Parathyroid adenoma (tissue), 2 donors: ENCODE results near the gene PRR30.
A peak's percentile ranks its signal among the peaks of the same experiment; 100 is the strongest.

ENCODE experiments used
- H2AFZ ChIP-seq: fragments of 300-600 bp; sonication (generic); one replicate; pipeline ENCODE4 v1.7.0; 2017; ENCODE audit warnings: antibody characterized with exemption, mild to moderate bottlenecking
- H3K27ac ChIP-seq: fragments of 300-600 bp; sonication (generic); one replicate; pipeline ENCODE4 v1.7.0; 2017
- H3K27me3 ChIP-seq: fragments of 300-600 bp; sonication (generic); one replicate; pipeline ENCODE4 v1.7.0; 2017; ENCODE audit warnings: low read length; ENCODE audit not compliant: control insufficient read depth, insufficient read depth
- H3K36me3 ChIP-seq: fragments of 300-600 bp; sonication (generic); one replicate; pipeline ENCODE4 v1.7.0; 2017; ENCODE audit warnings: low read length; ENCODE audit not compliant: control insufficient read depth, insufficient read depth
- H3K4me1 ChIP-seq: fragments of 300-600 bp; sonication (generic); one replicate; pipeline ENCODE4 v1.7.0; 2017; ENCODE audit warnings: control low read depth
- H3K4me2 ChIP-seq: fragments of 300-600 bp; sonication (generic); one replicate; pipeline ENCODE4 v1.7.0; 2017; ENCODE audit warnings: low read length
- H3K4me3 ChIP-seq: fragments of 300-600 bp; sonication (generic); one replicate; pipeline ENCODE4 v1.7.0; 2017; ENCODE audit warnings: low read depth, low read length
- H3K79me2 ChIP-seq: fragments of 300-600 bp; sonication (generic); one replicate; pipeline ENCODE4 v1.7.0; 2017; ENCODE audit warnings: control low read depth
- H3K9ac ChIP-seq: fragments of 300-600 bp; sonication (generic); one replicate; pipeline ENCODE4 v1.7.0; 2017; ENCODE audit warnings: mild to moderate bottlenecking
- H3K9me3 ChIP-seq: fragments of 300-600 bp; sonication (generic); one replicate; pipeline ENCODE4 v1.7.0; 2017; ENCODE audit warnings: low read length; ENCODE audit not compliant: control insufficient read depth
- TF ChIP-seq, protein P1 (sequence below): fragments of 300-600 bp; sonication (generic); IDR thresholded peaks from one replicate; pipeline ENCODE4 v1.7.0; 2017; ENCODE audit warnings: antibody characterized with exemption, mild to moderate bottlenecking
- donor health status: primary hyperparathyroidism.

Gene PRR30

DNA sequence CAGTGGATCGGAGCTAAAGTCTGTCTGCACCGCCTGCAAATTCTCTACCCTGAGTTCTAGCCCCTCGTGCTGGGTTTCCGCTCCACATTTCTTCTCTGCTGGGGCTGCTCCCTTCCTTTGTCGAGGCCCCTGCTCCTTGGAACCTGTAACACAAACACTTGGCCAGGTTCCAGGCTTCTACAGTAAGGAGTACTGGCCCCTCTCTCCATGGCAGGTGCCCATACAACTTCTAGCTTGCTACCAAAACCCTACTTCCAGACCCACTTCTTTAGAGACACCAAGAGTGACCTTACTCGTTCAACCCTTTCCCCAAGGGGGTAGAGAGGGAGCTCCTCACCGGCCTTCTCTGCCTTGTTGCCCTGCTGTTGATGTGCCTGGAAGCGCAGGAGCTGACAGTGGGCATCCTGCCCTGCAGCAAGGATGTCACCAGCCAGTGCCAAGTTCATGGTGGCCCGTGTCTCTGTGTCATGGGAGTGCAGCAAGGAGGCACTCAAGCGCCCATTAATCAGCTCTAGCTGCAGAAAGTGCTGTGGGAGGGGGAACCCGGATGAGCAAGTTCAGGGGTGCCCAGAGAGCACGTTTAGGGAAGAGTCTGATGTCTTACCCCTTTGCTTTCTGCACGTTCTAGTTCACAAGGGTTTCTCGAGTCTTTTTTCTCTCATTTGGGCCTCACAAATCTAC is 5.9 kb downstream of the PRR30 start:
- H3K4me1 ChIP-seq = peaks cover 9% of the 10 kb centered on the region
- H3K79me2 ChIP-seq = peaks cover 7% of the 10 kb centered on the region
- H3K27ac ChIP-seq = no peak overlapping the region
- peak overlapping the region; percentile 95 for H3K4me2 ChIP-seq
- H3K9me3 ChIP-seq = no peaks in the 10 kb centered on the region
- no peak overlapping the region for H2AFZ ChIP-seq
- no peak overlapping the region for H3K9ac ChIP-seq
- peak overlapping the region; percentile 97 for H3K4me3 ChIP-seq
- H3K27me3 ChIP-seq = no peaks in the 10 kb centered on the region
- H3K36me3 ChIP-seq = no peaks in the 10 kb centered on the region
- TF ChIP-seq, protein P1, sequence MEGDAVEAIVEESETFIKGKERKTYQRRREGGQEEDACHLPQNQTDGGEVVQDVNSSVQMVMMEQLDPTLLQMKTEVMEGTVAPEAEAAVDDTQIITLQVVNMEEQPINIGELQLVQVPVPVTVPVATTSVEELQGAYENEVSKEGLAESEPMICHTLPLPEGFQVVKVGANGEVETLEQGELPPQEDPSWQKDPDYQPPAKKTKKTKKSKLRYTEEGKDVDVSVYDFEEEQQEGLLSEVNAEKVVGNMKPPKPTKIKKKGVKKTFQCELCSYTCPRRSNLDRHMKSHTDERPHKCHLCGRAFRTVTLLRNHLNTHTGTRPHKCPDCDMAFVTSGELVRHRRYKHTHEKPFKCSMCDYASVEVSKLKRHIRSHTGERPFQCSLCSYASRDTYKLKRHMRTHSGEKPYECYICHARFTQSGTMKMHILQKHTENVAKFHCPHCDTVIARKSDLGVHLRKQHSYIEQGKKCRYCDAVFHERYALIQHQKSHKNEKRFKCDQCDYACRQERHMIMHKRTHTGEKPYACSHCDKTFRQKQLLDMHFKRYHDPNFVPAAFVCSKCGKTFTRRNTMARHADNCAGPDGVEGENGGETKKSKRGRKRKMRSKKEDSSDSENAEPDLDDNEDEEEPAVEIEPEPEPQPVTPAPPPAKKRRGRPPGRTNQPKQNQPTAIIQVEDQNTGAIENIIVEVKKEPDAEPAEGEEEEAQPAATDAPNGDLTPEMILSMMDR = no peak

DNA sequence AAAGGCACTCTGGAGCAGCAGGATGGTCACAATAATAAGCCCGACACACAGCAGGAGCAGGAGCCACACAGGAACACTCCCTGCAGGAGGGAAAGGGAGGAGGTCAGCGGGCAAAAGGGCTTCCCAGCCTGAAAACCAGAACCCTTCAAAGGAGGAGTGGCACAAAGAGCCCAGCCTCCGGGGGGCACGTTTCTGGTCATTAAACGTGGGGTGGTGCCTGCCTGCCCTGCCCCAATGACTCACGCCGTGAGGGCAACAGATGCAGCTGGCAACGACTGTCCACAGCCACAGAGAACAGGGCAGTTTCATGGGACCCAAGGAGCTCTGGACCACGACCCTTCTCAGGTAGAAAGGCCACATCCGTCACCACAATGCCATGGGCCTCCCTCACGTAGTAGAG is 7.8 kb downstream of the PRR30 start:
- Histone ChIP-seq H3K4me3 (no peak overlapping the region), H3K27ac (no peak overlapping the region), H3K9me3 (no peaks in the 10 kb centered on the region), H3K4me2 (no peak overlapping the region), H3K9ac (no peak overlapping the region), H2AFZ (no peak overlapping the region), H3K27me3 (no peaks in the 10 kb centered on the region), H3K79me2 (peaks cover 7% of the 10 kb centered on the region), H3K4me1 (peaks cover 9% of the 10 kb centered on the region), H3K36me3 (no peaks in the 10 kb centered on the region)
- TF ChIP-seq, protein P1 = no peak

DNA sequence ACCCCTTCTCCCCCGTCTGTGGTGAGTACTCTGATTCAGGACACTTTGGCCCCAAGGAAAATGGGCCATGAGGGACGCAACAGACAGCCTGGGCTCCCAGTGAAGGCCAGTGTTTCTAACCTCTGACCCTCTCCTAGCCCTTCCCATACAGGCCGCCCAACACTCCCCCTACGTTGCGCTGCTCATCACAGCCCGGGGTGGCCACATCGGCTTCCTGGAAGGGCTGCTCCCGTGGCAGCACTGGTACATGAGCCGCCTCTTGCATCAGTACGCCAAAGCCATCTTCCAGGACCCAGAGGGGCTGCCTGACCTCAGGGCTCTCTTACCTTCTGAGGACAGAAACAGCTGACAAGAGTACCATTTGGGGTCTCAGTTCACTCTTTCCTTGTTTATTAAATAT is 8.8 kb downstream of the PRR30 start:
- Histone ChIP-seq H3K4me2 (no peak overlapping the region), H3K9me3 (no peaks in the 10 kb centered on the region), H3K27me3 (no peaks in the 10 kb centered on the region), H3K4me3 (no peak overlapping the region), H2AFZ (no peak overlapping the region), H3K27ac (no peak overlapping the region), H3K79me2 (peaks cover 7% of the 10 kb centered on the region), H3K4me1 (peaks cover 9% of the 10 kb centered on the region), H3K36me3 (no peaks in the 10 kb centered on the region), H3K9ac (no peak overlapping the region)
- TF ChIP-seq, protein P1 = no peak

- no peak overlapping the region for H3K4me2 ChIP-seq
- peaks cover 7% of the 10 kb centered on the region for H3K79me2 ChIP-seq
- H3K36me3 ChIP-seq = no peaks in the 10 kb centered on the region
- TF ChIP-seq, protein P1 = no peak
- H3K4me3 ChIP-seq = no peak overlapping the region
- H3K9me3 ChIP-seq = no peaks in the 10 kb centered on the region
- no peak overlapping the region for H3K9ac ChIP-seq
- H3K27me3 ChIP-seq = no peaks in the 10 kb centered on the region
- peaks cover 9% of the 10 kb centered on the region for H3K4me1 ChIP-seq
- H3K27ac ChIP-seq = no peak overlapping the region
- no peak overlapping the region for H2AFZ ChIP-seq
Observed at GRCh38 chr2:27128668-27129571, 10.3 kb downstream of the PRR30 start.
